ENCODE results near the gene HDDC2. TPM values are rescaled to one million over a fixed set of nuclear protein-coding genes. Genes with fewer than 3 reads are reported as not detected.
A peak's percentile ranks its signal among the peaks of the same experiment; 100 is the strongest.

HDDC2 gene
- total RNA-seq, 1 donor from 2014 or later: 69.5 TPM

DNA sequence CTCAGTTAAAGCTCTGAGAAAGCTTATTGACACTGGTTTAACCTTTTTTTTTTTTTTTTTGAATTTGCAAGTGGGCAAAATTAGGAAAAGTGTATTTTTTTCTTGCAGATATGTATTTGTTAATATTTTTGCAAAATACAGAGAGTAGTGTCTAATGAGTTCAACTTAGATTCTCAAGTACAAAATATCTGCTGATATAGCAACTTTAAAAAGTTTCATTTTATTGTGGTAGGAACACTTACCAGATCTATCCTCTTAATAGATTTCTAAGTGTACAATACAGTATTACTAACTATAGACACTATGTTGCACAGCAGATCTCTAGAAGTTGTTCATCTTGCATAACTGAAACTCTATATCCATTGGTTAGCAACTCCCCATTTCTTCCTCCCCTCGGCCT, 30.9 kb upstream of the HDDC2 start:
- H3K4me1 ChIP-seq: no peaks in the 10 kb centered on the region
- H3K36me3 ChIP-seq: no peaks in the 10 kb centered on the region
- intact Hi-C loops (cut with DNase I): no loop called here
- no peak overlapping the region for H3K27ac ChIP-seq
- TF ChIP-seq POLR2AphosphoS5 (IDR thresholded peaks at IDR 0.05; ENCODE audit: insufficient read depth in 1 of 2, low read depth in 1 of 2): no peak
- no peak for DNase-seq (ENCODE audit: extremely low spot score in 2 of 2)
- H3K27me3 ChIP-seq: no peaks in the 10 kb centered on the region
- H3K9me3 ChIP-seq: no peaks in the 10 kb centered on the region
- H3K4me3 ChIP-seq: no peak overlapping the region

DNA sequence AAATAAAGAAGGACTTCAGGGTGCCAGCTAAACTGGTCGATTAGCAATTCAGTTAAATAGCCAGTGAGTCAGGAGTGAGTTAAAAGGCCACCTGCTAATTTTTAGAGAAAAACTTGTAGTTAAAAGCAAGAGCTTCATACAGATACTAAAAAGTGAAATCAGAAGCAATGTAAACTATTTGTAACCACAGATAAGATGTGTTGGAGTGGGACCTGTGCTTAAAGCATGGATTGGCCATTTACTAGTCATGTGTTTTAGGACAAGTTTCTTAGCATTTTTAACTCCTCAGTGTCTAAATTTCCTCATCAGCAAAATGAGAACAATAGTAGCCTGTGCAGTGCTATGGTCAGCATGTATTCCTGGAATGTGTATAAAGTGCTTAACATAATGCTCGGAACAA, 23.8 kb upstream of the HDDC2 start:
- H3K4me1 ChIP-seq: no peaks in the 10 kb centered on the region
- H3K36me3 ChIP-seq: no peaks in the 10 kb centered on the region
- TF ChIP-seq POLR2A (IDR thresholded peaks at IDR 0.05) (no peak), POLR2AphosphoS5 (IDR thresholded peaks at IDR 0.05; ENCODE audit: insufficient read depth in 1 of 2, low read depth in 1 of 2) (no peak)
- TF ChIP-seq, protein P1, sequence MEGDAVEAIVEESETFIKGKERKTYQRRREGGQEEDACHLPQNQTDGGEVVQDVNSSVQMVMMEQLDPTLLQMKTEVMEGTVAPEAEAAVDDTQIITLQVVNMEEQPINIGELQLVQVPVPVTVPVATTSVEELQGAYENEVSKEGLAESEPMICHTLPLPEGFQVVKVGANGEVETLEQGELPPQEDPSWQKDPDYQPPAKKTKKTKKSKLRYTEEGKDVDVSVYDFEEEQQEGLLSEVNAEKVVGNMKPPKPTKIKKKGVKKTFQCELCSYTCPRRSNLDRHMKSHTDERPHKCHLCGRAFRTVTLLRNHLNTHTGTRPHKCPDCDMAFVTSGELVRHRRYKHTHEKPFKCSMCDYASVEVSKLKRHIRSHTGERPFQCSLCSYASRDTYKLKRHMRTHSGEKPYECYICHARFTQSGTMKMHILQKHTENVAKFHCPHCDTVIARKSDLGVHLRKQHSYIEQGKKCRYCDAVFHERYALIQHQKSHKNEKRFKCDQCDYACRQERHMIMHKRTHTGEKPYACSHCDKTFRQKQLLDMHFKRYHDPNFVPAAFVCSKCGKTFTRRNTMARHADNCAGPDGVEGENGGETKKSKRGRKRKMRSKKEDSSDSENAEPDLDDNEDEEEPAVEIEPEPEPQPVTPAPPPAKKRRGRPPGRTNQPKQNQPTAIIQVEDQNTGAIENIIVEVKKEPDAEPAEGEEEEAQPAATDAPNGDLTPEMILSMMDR (IDR thresholded peaks at IDR 0.05): no peak
- H3K9me3 ChIP-seq: no peaks in the 10 kb centered on the region
- no peak overlapping the region for H3K4me3 ChIP-seq
- H3K27me3 ChIP-seq: no peaks in the 10 kb centered on the region
- H3K27ac ChIP-seq: no peak overlapping the region
- no peak for DNase-seq (ENCODE audit: extremely low spot score in 2 of 2)
- intact Hi-C loops (cut with DNase I): no loop called here

DNA sequence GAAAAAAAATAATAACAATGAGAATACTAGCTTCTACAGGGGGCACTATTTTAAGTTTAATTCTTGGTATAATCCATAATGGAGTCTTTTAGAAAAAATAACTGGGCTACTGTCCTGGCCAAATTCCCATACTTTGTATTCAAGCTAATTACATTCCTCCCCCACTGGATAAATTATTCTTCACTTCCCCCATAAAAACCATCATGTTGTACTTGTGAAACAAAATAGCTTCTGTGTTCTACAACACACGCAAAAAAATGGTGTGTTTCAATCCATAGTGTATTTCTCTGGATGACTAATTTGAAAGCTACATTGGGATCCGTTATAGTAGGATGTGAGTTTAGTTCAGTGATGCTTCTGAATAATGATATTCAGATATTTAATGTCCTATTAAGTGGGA, 21.6 kb upstream of the HDDC2 start:
- TF ChIP-seq POLR2AphosphoS5 (IDR thresholded peaks at IDR 0.05; ENCODE audit: insufficient read depth in 1 of 2, low read depth in 1 of 2): no peak
- DNase-seq (ENCODE audit: extremely low spot score in 2 of 2): no peak

DNA sequence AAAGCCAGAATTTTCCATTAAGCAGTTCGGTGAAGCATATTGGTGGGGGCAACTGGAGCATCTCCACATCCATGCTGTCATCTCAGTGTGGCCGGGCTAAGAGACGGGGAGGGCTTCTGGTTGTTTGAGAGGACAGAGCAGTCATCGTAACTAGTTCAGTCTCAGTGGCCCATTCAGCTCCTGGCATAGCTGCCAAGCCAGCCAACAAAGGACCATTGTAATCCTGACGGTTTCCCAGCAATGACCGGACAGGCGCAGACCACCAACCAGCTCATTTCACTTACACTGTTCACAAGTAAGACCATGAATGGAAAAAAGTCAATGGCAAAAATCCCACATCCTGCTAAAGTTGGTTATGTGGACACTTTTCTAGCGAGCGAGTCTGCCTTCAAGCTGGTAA, 14.9 kb upstream of the HDDC2 start:
- Histone ChIP-seq H3K4me3 (no peak overlapping the region), H3K4me1 (no peaks in the 10 kb centered on the region), H3K9me3 (no peaks in the 10 kb centered on the region), H3K27me3 (no peaks in the 10 kb centered on the region), H3K36me3 (no peaks in the 10 kb centered on the region), H3K27ac (no peak overlapping the region)
- no peak for TF ChIP-seq POLR2AphosphoS5 (IDR thresholded peaks at IDR 0.05; ENCODE audit: insufficient read depth in 1 of 2, low read depth in 1 of 2)
- TF ChIP-seq POLR2A (IDR thresholded peaks at IDR 0.05): no peak
- TF ChIP-seq, protein P1 (IDR thresholded peaks at IDR 0.05): no peak
- intact Hi-C loops (cut with DNase I): no loop called here
- no peak for DNase-seq (ENCODE audit: extremely low spot score in 2 of 2)

More for the DNA sequence above, 21.6 kb upstream of the HDDC2 start:
- Histone ChIP-seq H3K4me3 (no peak overlapping the region), H3K27ac (no peak overlapping the region), H3K4me1 (no peaks in the 10 kb centered on the region), H3K36me3 (no peaks in the 10 kb centered on the region), H3K9me3 (no peaks in the 10 kb centered on the region), H3K27me3 (no peaks in the 10 kb centered on the region)
- intact Hi-C loops (cut with DNase I): no loop called here

DNA sequence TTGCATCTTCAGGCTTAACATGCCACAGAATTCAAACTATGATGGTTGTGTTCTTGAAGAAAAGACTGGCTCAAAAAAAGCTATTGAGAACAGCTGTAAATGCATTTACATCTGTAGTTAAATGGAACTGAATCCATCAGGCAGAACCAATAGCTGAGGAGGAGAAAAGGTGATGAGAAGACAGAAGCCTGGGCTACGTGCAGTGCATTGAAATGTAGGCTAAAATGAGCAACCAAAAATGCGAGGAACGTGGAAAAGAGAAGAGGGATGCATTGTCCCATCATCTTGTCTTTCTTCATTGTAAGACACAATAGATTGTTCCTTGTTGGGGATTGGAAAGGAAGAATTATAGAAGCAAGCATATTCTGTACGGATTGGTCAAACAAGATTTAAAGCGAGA, 13.8 kb upstream of the HDDC2 start:
- DNase-seq (ENCODE audit: extremely low spot score in 2 of 2): no peak
- Histone ChIP-seq H3K27ac (no peak overlapping the region), H3K4me3 (no peak overlapping the region), H3K36me3 (no peaks in the 10 kb centered on the region), H3K27me3 (no peaks in the 10 kb centered on the region), H3K4me1 (no peaks in the 10 kb centered on the region), H3K9me3 (no peaks in the 10 kb centered on the region)
- intact Hi-C loops (cut with DNase I): no loop called here
- TF ChIP-seq, protein P1 (IDR thresholded peaks at IDR 0.05): no peak
- no peak for TF ChIP-seq POLR2AphosphoS5 (IDR thresholded peaks at IDR 0.05; ENCODE audit: insufficient read depth in 1 of 2, low read depth in 1 of 2)
- no peak for TF ChIP-seq POLR2A (IDR thresholded peaks at IDR 0.05)

DNA sequence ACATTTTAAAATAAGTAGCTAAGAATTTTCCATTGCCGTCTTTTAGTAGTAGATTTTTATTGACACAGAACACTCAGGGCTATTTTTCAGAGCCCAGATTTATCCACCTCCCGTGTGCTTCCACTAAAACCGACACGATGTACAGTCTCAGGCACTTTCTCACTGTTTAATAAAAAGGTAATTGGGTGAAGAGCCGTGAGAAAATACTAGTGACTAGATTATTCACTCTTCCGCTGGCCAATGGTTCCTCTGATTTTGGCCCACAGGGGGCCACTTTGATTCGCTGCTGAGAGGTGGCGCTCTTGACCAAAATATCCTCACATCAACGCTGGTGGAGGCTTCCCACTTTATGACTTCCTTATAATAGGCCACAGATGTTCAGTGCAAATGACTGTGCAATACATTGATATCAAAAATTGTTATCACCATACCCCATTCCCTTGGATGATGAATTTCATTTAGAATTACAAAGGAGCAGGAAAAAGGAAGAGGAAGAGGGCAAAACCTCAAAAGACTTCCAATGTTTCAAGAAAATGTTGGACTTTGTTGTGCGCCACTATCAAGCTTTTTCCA, 12.3 kb upstream of the HDDC2 start:
- Histone ChIP-seq H3K9me3 (no peaks in the 10 kb centered on the region), H3K4me3 (no peak overlapping the region), H3K27me3 (no peaks in the 10 kb centered on the region), H3K27ac (no peak overlapping the region), H3K36me3 (no peaks in the 10 kb centered on the region), H3K4me1 (no peaks in the 10 kb centered on the region)
- TF ChIP-seq POLR2A (IDR thresholded peaks at IDR 0.05) (no peak), POLR2AphosphoS5 (IDR thresholded peaks at IDR 0.05; ENCODE audit: insufficient read depth in 1 of 2, low read depth in 1 of 2) (peak in 1 of 2 donors; percentile 40)
- TF ChIP-seq, protein P1 (IDR thresholded peaks at IDR 0.05): peak; percentile 36 to 79 (median 70)
- intact Hi-C loops (cut with DNase I): loop anchor here (5.0 kb wide), 1 partner anchor 443 kb away; no protein-coding TSS in a partner anchor
- no peak for DNase-seq (ENCODE audit: extremely low spot score in 2 of 2)
